ENCODE results near the gene MRGPRG. TPM values are rescaled to one million over a fixed set of nuclear protein-coding genes. Genes with fewer than 3 reads are reported as not detected.
A peak's percentile ranks its signal among the peaks of the same experiment; 100 is the strongest.

MRGPRG gene
- total RNA-seq, 1 experiment from 2014 or later = not detected

- H3K27me3 ChIP-seq = no peaks in the 10 kb centered on the region; the same call in 1 of the 2 replicates
- H3K36me3 ChIP-seq = no peaks in the 10 kb centered on the region
- no peak for DNase-seq
- no peaks in the 10 kb centered on the region for H3K9me3 ChIP-seq (replicated peaks)
- no peak overlapping the region for H3K27ac ChIP-seq
- no peak overlapping the region for H3K4me3 ChIP-seq
- no peaks in the 10 kb centered on the region for H3K4me1 ChIP-seq
Measured at GRCh38 chr11:3184732-3185347, 33.8 kb downstream of the MRGPRG start.

GRCh38 chr11:3183523-3183922 is 35.1 kb downstream of the MRGPRG start:
- Histone ChIP-seq H3K9me3 (replicated peaks) (no peaks in the 10 kb centered on the region), H3K36me3 (no peaks in the 10 kb centered on the region), H3K27ac (no peak overlapping the region), H3K4me3 (no peak overlapping the region), H3K27me3 (no peaks in the 10 kb centered on the region; the same call in 1 of the 2 replicates), H3K4me1 (no peaks in the 10 kb centered on the region)
- no peak for DNase-seq

- Histone ChIP-seq H3K27ac (no peak overlapping the region), H3K9me3 (replicated peaks) (no peaks in the 10 kb centered on the region), H3K27me3 (no peaks in the 10 kb centered on the region; the same call in 1 of the 2 replicates), H3K36me3 (no peaks in the 10 kb centered on the region), H3K4me3 (no peak overlapping the region), H3K4me1 (peaks cover 4% of the 10 kb centered on the region)
- DNase-seq = no peak
Measured at GRCh38 chr11:3182462-3182852, 36.2 kb downstream of the MRGPRG start.

- Histone ChIP-seq H3K27ac (no peak overlapping the region), H3K36me3 (no peaks in the 10 kb centered on the region), H3K27me3 (no peaks in the 10 kb centered on the region; the same call in 1 of the 2 replicates), H3K4me1 (peaks cover 4% of the 10 kb centered on the region), H3K9me3 (replicated peaks) (no peaks in the 10 kb centered on the region), H3K4me3 (no peak overlapping the region)
- no peak for DNase-seq
Measured at GRCh38 chr11:3181725-3182461, 36.7 kb downstream of the MRGPRG start.

- DNase-seq = no peak
- no peaks in the 10 kb centered on the region; the same call in 1 of the 2 replicates for H3K27me3 ChIP-seq
- H3K9me3 ChIP-seq (replicated peaks) = no peaks in the 10 kb centered on the region; the same call in 1 of the 2 replicates
- no peaks in the 10 kb centered on the region for H3K36me3 ChIP-seq
- H3K4me1 ChIP-seq = peaks cover 4% of the 10 kb centered on the region
- H3K4me3 ChIP-seq = no peak overlapping the region
- H3K27ac ChIP-seq = no peak overlapping the region
Measured at GRCh38 chr11:3180869-3181268, 37.7 kb downstream of the MRGPRG start.

GRCh38 chr11:3178349-3178748 is 40.3 kb downstream of the MRGPRG start:
- H3K4me1 ChIP-seq = peaks cover 4% of the 10 kb centered on the region
- H3K4me3 ChIP-seq = no peak overlapping the region
- H3K36me3 ChIP-seq = no peaks in the 10 kb centered on the region
- H3K27ac ChIP-seq = no peak overlapping the region
- H3K27me3 ChIP-seq = no peaks in the 10 kb centered on the region
- H3K9me3 ChIP-seq (replicated peaks) = no peaks in the 10 kb centered on the region; the same call in 1 of the 2 replicates
- no peak for DNase-seq

- Histone ChIP-seq H3K4me1 (peaks cover 4% of the 10 kb centered on the region), H3K27me3 (no peaks in the 10 kb centered on the region), H3K9me3 (replicated peaks) (no peaks in the 10 kb centered on the region; the same call in 1 of the 2 replicates), H3K36me3 (no peaks in the 10 kb centered on the region), H3K4me3 (no peak overlapping the region), H3K27ac (no peak overlapping the region)
- DNase-seq = no peak
Measured at GRCh38 chr11:3177931-3178330, 40.7 kb downstream of the MRGPRG start.

GRCh38 chr11:3176487-3176886 is 42.1 kb downstream of the MRGPRG start:
- no peak for DNase-seq
- no peaks in the 10 kb centered on the region; the same call in 1 of the 2 replicates for H3K9me3 ChIP-seq (replicated peaks)
- no peak overlapping the region for H3K4me3 ChIP-seq
- peaks cover 14% of the 10 kb centered on the region for H3K4me1 ChIP-seq
- no peak overlapping the region for H3K27ac ChIP-seq
- H3K36me3 ChIP-seq = no peaks in the 10 kb centered on the region
- H3K27me3 ChIP-seq = no peaks in the 10 kb centered on the region

GRCh38 chr11:3175194-3175593 is 43.4 kb downstream of the MRGPRG start:
- Histone ChIP-seq H3K4me1 (peaks cover 21% of the 10 kb centered on the region), H3K27ac (no peak overlapping the region), H3K27me3 (no peaks in the 10 kb centered on the region; the same call in 1 of the 2 replicates), H3K9me3 (replicated peaks) (no peaks in the 10 kb centered on the region; the same call in 1 of the 2 replicates), H3K4me3 (no peak overlapping the region), H3K36me3 (no peaks in the 10 kb centered on the region)
- DNase-seq = no peak

GRCh38 chr11:3174387-3174786 is 44.2 kb downstream of the MRGPRG start:
- no peak overlapping the region for H3K27ac ChIP-seq
- DNase-seq = no peak
- H3K27me3 ChIP-seq = no peaks in the 10 kb centered on the region; the same call in 1 of the 2 replicates
- no peaks in the 10 kb centered on the region for H3K36me3 ChIP-seq
- peaks cover 26% of the 10 kb centered on the region for H3K4me1 ChIP-seq
- no peak overlapping the region for H3K4me3 ChIP-seq
- H3K9me3 ChIP-seq (replicated peaks) = no peaks in the 10 kb centered on the region; the same call in 1 of the 2 replicates

- H3K27ac ChIP-seq = no peak overlapping the region
- no peaks in the 10 kb centered on the region for H3K36me3 ChIP-seq
Measured at GRCh38 chr11:3173795-3174194, 44.8 kb downstream of the MRGPRG start.

GRCh38 chr11:3171931-3172560 is 46.6 kb downstream of the MRGPRG start:
- Histone ChIP-seq H3K9me3 (replicated peaks) (no peaks in the 10 kb centered on the region; the same call in 1 of the 2 replicates), H3K36me3 (no peaks in the 10 kb centered on the region), H3K27ac (no peak overlapping the region), H3K4me1 (peaks cover 27% of the 10 kb centered on the region), H3K27me3 (no peaks in the 10 kb centered on the region; the same call in 1 of the 2 replicates), H3K4me3 (no peak overlapping the region)
- DNase-seq = peak; percentile 75 to 86

More at GRCh38 chr11:3173795-3174194, 44.8 kb downstream of the MRGPRG start:
- no peaks in the 10 kb centered on the region; the same call in 1 of the 2 replicates for H3K9me3 ChIP-seq (replicated peaks)
- H3K27me3 ChIP-seq = no peaks in the 10 kb centered on the region; the same call in 1 of the 2 replicates
- no peak for DNase-seq
- peaks cover 26% of the 10 kb centered on the region for H3K4me1 ChIP-seq
- no peak overlapping the region for H3K4me3 ChIP-seq

GRCh38 chr11:3170756-3171650 is 47.6 kb downstream of the MRGPRG start:
- H3K27me3 ChIP-seq = peaks cover 2% of the 10 kb centered on the region; the same call in 1 of the 2 replicates
- H3K27ac ChIP-seq = no peak overlapping the region
- peaks cover 37% of the 10 kb centered on the region for H3K4me1 ChIP-seq
- no peaks in the 10 kb centered on the region for H3K36me3 ChIP-seq
- no peaks in the 10 kb centered on the region for H3K9me3 ChIP-seq (replicated peaks)
- DNase-seq = peak in 1 of 2 experiments; percentile 12
- H3K4me3 ChIP-seq = no peak overlapping the region
